GDM1 (cell line): ENCODE results near the gene MYL9.
"Not testable (repeated sequence)": the region's sequence is repeated elsewhere in the genome, so short reads cannot be mapped to it uniquely, and the experiment has no call there.

Source experiments
- DNase-seq: peaks from one replicate; lab custom pipeline; 2025; lab: John Stamatoyannopoulos, UW

The MYL9 gene

DNA sequence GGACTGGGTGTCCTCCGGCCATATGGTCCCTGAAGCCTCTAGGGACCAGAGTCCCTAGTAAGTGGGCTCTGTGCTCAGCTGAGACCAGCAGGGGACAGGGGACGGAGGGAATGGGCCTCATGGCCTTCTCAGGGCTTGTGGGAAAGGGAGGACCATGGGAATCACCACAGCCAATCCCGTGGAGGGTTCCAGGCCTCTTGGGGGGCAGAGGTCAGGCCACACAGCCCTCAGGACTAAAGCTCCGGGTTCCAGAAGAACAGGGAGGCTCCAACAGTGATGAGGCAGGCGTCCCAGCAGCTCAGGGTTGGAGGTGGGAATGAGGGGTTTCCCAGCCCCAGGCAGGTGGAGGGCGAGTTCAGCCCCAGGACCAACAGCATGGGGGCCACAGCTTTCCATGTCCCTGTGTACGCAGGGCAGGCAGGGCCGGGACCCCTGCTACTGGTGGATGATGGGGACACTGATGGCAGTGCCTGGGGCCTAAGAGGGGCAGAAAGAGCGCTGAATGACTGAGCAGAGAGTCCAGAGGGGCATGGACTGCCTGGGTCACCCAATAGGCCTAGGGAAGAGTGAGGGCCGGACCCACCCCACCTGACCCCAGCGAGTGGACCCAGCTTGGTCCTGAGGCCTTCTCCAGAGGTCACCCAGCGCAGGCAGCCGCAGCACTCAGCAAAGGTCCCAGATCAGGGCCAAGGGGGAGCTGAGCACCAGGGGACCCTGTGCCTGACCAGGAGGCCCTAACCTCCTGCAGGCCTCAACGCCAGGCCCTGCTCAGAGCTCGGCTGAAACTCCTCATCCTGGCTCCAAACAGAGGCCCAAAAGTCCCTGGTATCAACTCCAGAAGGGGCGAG lies 8.8 kb downstream of the MYL9 start:
- no peak for DNase-seq

DNA sequence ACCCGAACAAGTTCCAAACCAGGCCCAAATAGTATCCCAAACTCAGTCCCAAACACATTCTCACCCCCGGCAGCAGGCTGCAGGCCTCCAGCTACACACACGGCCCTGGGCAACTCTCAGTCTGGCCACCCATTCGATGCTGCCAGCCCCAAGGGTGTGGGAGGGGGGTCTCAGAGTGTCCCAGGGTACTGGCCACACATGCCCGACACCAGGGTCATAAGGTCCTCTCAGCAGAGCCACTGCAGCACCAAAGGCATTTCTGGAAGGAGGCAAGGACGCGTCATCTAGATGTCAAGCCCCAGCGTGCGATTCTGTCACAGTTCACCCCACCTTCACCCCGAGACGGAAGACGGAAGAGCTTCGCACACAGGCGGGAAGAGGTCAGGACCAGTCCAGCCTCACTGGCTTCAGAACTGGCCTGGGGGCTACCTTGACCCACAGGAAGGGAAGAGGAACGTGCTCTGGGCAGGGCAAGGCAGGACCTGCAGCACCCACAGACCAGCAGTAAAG lies 9.5 kb downstream of the MYL9 start:
- DNase-seq: no peak

DNA sequence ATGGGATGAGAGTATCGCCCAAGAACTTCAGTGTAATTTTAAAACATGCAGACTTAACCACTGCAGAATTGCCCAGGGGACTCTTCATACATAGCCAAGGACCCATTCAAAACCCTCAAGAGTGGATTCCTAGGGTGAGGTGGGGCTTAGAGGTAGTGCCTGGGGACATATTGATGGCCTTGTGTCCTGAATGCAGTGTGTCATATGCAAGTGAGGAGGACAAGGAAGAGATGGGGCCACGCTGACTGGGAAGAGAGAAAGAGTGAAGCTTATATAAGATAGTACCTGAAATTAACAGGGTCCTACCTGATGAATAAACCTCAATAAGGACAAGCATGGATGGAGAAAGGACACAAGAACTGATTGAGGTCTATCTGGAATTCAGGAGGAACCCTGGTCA lies 13.9 kb downstream of the MYL9 start:
- no peak for DNase-seq

DNA sequence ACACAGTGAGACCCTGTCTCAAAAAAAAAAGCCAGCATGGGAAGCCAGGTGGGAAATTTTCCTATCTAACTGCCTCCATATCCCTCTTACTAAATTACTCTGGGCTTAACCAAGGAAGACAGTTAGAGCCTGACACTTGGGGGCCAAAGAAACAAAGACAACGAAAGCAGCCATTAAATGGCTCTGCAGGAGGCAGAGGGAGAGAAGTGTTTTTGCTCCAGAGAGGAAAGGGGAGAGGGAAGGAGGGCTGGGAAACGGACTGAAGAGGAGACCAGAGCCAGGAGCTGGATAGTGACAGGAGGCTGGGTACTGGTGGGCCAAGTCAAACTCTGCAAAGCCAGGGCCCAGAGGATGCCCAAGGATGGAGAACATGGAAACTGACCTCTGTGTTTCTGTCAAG lies 21.4 kb downstream of the MYL9 start:
- DNase-seq: no peak

DNA sequence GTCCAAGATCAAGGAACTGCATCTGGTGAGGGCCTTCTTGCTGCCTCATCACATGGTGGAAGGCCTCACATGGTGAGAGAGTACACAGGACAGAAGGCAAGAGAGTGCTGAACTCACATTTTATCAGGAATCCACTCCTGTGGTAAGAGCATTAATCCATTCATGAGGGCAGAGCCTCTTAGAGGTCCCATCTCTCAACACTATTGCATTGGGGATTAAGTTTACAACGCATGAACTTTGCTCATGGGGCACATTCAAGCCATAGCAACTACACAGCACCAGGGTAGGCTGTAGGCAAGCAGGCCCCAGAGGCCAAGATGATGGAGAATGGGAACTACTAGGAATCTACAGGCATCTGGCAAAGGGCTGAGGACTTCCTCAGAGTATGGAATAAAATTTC lies 22.1 kb downstream of the MYL9 start:
- no peak for DNase-seq

DNA sequence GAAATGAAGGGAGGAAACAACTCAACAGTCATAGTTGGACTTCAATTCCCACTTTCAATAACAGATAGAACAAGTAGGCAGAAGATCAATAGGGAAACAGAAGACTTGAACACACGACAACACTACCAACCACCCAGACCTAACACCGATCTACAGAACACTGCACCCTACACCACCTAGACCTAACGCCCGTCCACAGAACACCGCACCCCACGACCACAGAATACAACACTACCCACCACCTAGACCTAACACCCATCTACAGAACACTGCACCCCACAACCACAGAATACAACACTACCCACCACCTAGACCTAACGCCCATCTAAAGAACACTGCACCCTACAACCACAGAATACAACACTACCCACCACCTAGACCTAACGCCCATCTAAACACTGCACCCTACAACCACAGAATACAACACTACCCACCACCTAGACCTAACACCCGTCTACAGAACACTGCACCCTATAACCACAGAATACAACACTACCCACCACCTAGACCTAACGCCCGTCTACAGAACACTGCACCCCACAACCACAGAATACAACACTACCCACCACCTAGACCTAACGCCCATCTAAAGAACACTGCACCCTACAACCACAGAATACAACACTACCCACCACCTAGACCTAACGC lies 22.9 kb downstream of the MYL9 start:
- not testable (repeated sequence) for DNase-seq

DNA sequence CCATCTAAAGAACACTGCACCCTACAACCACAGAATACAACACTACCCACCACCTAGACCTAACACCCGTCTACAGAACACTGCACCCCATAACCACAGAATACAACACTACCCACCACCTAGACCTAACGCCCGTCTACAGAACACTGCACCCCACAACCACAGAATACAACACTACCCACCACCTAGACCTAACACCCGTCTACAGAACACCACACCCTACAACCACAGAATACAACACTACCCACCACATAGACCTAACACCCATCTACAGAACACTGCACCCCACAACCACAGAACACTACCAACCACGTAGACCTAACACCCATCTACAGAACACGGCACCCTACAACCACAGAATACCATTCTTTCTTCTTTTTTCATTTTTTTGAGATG lies 23.4 kb downstream of the MYL9 start:
- DNase-seq: not testable (repeated sequence)

DNA sequence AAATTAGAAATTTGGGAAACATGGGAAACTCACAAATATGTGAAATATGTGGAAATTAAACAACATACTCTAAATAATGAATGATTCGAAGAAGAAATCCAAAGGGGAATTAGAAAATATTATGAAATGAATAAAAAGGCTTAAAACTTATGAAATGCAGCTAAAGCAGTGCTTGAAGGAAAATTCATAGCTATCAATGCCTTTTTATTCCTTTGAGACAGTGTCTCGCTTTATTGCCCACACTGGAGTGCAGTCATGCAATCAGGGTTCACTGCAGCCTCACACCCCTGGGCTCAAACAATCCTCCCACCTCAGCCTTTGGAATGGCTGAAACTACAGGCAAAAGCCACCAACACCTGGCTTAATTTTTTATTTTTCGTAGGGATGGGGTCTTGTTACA lies 24.2 kb downstream of the MYL9 start:
- DNase-seq: no peak

DNA sequence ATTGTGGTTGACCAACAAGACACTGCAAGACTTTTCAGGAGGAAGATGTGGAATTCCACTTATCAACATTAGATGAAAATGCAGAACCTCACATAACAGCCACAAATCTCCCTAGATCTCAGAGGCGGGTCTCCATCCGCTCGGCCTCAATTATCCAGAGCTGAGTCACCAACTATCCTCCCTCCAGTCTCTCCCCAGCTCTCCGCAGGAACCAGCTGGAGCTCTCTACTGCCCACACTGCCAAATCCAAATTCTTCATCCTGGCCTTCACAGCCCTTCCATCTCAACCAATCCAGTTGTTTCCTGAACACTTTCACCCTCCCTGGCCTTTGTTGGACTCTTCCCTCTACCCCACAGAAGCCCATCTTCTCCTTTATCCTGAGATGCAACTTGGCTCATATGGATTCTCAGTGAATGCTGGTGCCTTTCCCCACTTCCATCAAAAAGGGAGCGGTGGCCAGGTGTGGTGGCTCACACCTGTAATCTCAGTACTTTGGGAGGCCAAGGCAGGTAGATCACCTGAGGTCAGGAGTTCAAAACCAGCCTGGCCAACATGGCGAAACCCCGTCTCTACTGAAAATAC lies 28.6 kb downstream of the MYL9 start:
- no peak for DNase-seq

DNA sequence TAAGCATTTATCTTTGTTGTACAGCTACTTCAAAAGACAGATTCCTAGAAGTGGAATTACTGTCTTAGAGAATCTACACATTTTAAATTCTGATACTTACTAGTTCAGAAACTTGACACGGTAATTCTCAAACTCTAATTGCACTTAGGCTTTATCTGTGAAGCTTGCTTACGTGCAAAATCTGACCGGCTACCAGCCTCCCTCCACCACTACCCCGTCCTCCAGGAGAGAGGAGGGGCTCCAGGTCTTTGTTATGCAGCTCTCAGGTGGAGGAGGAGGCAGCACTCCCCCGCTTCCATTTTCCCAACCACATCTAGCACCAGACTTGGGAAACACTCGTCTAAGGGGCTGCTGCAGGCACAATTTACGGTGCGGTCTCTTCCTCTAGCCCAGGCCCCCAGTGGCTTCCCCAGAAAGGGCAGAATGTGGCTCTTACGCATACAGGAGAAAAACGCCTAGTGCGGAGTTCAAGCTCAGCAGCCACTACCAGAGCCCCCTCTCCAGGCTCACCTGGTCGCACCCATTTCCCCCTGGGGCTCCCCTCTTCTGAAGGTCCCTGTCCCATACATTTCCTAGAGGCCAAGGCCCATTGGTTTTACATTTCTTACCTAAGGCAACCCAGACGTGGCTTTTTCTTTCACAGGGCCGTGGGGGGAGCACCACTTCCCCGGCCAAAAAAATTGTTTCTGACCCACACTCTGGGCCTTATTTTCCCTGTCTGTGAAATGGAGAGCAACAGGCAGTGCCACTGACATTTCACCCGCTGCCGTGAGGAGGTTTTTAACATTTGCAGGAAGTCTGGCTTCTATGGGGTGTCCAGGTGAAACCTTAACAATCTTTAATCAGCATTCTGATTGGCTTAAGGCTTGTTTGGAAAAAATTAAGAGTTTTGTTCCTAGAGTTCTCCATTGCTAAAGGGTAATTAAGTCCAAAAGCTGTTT lies 30.5 kb downstream of the MYL9 start:
- no peak for DNase-seq

DNA sequence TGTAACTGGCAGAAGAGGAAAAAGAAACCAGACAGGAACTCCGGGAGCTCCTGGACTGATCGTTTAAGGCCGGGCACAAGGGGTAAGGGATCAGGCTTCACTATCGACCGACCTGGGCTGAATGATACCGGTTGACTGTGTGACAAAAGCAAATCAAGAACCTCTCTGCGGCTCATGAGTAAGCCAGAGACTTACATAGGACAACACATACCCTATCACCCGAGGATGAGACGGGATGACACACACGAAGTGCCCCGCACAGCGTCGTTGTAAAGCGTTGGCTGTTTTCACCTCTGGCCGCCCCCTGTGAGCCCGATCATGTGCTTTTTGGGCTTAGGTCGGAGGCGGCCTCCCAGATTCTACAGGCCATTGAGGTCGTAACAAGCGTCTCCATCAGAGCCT lies 31.4 kb downstream of the MYL9 start:
- no peak for DNase-seq

DNA sequence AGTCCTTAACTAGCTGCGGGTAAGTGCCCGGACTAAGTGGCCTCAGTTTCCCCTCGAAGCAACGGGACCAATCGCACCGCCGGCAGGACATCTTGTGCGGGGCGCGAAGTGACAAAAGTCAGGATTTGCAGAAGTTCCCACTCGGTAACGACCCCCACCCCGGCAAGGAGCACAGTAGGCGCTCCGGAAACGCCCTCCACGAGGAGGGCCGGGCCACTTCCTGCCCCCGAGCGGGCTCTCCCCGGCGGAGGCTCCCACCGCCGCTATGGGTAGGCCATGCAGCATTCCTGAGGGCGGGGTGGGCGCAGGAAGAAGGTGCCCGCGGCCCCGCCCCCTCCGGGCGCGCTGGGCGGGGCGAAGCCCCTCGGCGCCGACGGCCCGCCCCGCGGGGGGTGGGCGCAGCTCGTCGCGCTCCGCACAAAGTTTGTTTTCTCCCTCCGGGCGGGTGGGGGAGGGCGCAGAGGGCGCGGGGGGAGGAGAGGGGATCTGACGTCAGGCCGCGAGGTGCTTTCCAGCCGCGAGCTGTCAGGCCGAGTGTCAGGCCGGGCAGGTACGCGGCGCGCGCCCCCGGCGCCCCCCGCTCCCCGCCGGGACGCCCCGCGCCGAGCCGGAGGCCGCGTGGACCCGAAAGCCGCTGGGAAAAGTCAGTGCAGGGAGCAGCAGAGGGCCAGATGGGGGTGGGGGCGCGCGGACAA lies 31.9 kb downstream of the MYL9 start, which contains the start of gene TGIF2:
TGIF2 (plus strand) TSS at position 495 of the 695 bp plus-strand sequence. CDS start 5,178 bp downstream, outside the sequence.
- peak; percentile 90 for DNase-seq

DNA sequence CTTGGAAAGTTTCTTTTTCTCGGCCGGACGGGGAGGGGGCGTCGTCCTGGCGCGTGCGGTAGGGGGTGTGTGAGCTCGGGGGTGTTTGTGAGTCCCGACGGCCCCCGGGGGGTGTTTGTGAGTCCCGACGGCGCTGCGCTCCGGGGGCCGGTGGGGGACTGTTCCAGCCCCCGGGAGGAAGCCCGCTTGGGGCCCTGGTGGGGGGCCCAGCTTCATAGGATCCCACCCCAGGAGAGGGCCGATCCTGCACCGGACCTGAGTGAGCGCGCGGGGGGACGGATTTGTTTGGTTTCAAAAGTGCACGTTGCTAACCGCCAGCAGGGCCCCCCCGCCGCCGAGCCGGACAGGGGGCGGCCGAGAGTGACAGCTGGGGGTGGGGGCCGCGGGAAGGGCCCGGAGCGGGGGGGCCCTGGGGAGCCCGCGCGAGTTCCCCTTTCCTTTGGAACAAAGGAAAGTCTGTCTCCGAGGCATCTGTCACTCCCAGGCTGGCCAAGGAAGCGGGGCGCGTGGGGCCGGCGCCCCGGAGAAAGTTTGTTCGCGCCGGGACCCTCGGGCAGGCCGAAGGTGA lies 32.6 kb downstream of the MYL9 start:
- DNase-seq: peak; percentile 46

DNA sequence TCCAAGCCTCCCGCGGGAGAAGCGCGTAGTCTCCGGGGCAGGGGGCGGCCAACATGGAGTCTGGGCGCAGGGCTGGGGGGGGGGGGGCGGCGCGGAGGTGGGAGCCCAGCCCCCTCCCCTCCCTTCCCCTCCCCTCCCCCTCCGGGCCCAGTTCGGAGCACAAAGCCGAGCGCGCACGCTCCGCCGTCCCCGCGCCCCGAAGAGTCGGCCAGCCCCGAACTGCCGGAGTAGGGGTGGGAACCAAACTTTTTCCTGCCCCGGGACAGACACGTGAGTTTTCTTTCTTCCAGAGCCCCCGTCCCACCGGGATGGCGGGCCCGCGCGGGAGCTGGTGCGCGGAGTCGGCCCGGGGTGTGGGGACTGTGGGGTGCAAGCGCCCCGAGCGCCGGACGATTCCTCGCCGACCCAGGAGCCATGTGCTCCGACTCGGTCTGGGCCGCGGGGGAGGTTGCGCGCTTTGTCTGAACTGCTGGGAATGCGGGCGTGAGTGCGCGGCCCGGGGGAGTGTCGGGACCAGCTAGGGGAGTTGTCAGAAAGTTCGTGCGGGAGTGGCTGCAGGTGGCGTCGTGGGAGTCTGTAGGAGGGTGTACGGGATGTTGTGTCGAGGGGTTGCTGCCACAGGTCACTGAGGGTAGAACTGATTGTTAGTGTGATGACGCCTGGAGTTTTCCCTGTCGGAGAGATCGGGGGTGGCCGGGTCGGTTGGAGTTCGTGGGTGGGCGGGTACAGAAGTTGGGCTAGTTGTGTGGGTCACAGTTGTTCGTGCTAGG lies 33.2 kb downstream of the MYL9 start:
- DNase-seq: no peak

DNA sequence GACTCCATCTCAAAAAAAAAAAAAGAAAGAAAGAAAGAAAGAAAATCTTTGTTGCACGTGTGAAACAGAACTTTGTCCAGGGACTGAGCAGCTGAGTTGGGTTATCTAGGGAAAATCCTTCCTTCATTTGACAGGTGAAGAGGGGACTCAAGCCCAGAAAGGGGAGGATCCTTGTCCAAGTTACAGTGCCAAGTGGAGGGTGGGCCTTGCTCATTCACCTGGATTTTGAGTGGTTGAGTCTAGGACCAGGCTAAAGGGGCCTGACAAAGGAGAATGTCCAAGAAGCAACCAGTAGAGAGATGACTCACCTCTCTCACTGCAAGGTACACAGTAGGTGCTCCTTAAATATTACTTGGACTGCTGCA lies 34.7 kb downstream of the MYL9 start:
- no peak for DNase-seq

DNA sequence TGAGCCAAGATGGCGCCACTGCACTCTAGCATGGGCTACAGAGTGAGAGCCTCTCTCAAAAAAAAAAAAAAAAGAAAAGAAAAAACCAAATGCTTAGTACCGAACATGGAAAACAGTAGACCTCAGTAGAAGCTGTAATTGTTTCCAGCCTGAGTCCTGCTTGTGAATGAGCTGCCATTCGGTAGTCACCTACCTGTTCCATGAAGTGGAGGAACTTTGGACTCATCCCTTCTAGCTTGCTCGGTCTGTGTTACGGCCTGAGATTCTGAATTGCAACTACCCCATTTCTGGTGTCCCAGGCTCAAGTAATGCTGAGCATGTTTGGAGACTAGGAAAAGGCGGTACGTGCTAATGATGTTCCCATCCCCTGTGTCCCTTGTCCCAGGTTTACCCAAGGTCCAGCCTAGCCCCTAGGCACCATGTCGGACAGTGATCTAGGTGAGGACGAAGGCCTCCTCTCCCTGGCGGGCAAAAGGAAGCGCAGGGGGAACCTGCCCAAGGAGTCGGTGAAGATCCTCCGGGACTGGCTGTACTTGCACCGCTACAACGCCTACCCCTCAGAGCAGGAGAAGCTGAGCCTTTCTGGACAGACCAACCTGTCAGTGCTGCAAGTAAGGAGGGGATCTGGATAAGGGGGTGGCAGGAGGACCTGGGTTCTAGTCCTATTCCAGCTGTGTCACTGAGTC lies 37.2 kb downstream of the MYL9 start:
- no peak for DNase-seq

DNA sequence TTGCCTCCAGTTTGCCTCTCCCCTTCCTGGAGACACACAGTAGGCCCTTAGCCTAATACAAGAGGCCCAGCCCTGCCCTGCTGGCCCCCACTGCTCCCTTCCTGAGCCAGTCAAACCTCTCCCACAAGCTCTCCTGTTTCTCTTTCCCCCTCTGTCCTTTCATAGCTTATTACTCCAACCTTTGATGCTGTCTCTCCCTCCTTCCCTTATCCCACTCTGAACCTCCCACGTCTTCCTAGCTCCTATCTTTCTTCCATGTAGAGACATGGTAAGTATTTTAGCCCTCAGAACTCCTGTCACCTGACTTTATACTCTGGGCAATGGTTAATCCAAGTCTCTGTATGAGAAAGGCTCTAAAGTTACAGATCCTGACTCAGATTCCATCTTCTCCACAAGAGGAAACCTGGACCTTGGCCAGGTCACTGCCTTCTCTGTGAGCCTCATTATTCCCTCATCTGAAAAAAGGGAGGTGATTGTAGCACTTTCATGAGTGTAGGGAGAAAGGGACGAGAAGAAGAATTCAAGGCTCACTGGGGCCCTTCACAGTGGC lies 38.8 kb downstream of the MYL9 start:
- no peak for DNase-seq

DNA sequence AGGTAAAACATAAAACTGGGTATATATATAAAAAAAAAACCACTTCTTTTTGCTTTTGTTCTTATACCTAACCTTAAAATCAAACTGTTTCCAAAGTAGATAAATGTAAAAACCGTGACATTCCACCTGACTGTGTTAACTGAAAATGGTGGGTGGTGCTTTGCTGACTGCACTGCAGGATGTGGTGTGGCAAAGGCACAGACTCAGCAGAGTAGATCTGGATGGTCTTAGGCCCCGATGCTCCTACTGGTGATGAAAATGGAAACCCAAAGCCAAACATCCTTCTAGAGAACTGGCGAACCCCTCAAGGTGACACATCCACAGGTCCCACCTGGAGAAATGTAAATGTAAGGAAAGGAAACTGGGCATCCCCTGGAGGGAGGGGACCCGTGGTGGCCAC lies 41.0 kb downstream of the MYL9 start:
- DNase-seq: no peak

DNA sequence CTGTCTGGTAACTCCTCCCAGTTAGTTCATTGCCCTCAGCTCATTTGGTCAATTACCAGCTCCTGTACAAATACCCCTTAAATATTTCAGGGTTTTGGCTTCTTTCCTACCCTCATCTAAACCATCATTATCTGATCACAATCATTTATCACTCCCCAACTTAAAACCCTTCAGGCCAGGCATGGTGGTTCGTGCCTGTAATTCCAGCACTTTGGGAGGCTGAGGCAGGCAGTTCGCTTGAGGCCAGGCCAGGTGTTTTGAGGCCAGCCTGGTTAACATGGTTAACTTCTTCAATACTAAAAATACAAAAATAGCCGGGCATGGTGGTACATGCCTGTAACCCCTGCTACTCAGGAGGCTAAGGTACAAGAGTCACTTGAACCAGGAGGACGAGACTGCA lies 41.5 kb downstream of the MYL9 start:
- no peak for DNase-seq
